ENCODE measurements around the gene RASAL2. TPM values are rescaled to one million over a fixed set of nuclear protein-coding genes. Genes with fewer than 3 reads are reported as not detected.

RASAL2 gene
- total and polyA plus RNA-seq, 2 of the 4 experiments (the other 2 are of a cell fraction): 13.1 to 20.6 TPM

- Histone ChIP-seq H2AK5ac (ENCODE audit: low read depth, low read length) (no peak overlapping the region), H2BK15ac (ENCODE audit: low read depth, low read length) (no peak overlapping the region), H4K5ac (ENCODE audit: low read depth, low read length) (no peak overlapping the region), H4K20me1 (ENCODE audit: insufficient read depth, low read length) (no peaks in the 10 kb centered on the region), H3K56ac (ENCODE audit: extremely low read depth, insufficient read depth, low read length) (no peak overlapping the region), H3K9me3 (ENCODE audit: control insufficient read depth, insufficient read depth, low read length) (no peaks in the 10 kb centered on the region), H3K27ac (ENCODE audit: insufficient read depth, low read length) (no peak overlapping the region), H2BK120ac (ENCODE audit: low read depth, low read length) (no peak overlapping the region), H2AFZ (replicated peaks; ENCODE audit: low read length, poor library complexity) (peak overlapping the region; percentile 14), H3K36me3 (ENCODE audit: control insufficient read depth, insufficient read depth, low read length) (no peaks in the 10 kb centered on the region), H3K4me1 (ENCODE audit: control insufficient read depth, insufficient read depth, low read length) (no peaks in the 10 kb centered on the region), H3K9me1 (ENCODE audit: insufficient read depth, low read length) (no peaks in the 10 kb centered on the region), H4K91ac (ENCODE audit: insufficient read depth, low read depth, low read length) (no peak overlapping the region), H3K4me2 (ENCODE audit: low read depth, low read length) (no peak overlapping the region), H3K27me3 (ENCODE audit: control insufficient read depth, insufficient read depth, low read length) (peaks cover 3% of the 10 kb centered on the region; the same call in 1 of the 2 replicates), H3K23ac (ENCODE audit: low read depth, low read length) (no peak overlapping the region), H3K4ac (ENCODE audit: low read depth, low read length) (no peak overlapping the region), H4K8ac (ENCODE audit: low read depth in 2 of 2, low read length in 2 of 2) (no peak overlapping the region), H3K18ac (ENCODE audit: low read depth, low read length) (no peak overlapping the region), H3K14ac (replicated peaks; ENCODE audit: low read depth, low read length) (no peak overlapping the region), H3K79me1 (ENCODE audit: low read depth in 1 of 2, low read length in 2 of 2) (no peaks in the 10 kb centered on the region), H2AK9ac (replicated peaks; ENCODE audit: low read depth, low read length, poor library complexity) (no peak overlapping the region), H3K4me3 (ENCODE audit: insufficient read depth, low read depth, low read length) (no peak overlapping the region), H2BK20ac (ENCODE audit: low read depth, low read length) (no peak overlapping the region), H2BK5ac (ENCODE audit: low read depth, low read length, poor library complexity, severe bottlenecking) (no peak overlapping the region), H3K9ac (ENCODE audit: low read depth, low read length) (no peak overlapping the region)
- TF ChIP-seq RFX5 (IDR thresholded peaks at IDR 0.05; ENCODE audit: low read depth, low read length) (no peak), MAFK (IDR thresholded peaks at IDR 0.05; ENCODE audit: low read depth, low read length) (no peak), RAD21 (IDR thresholded peaks at IDR 0.05; ENCODE audit: low read length) (no peak), MAZ (IDR thresholded peaks at IDR 0.05; ENCODE audit: borderline replicate concordance, low read depth, low read length) (no peak), MXI1 (IDR thresholded peaks at IDR 0.05; ENCODE audit: borderline replicate concordance, low read depth, low read length) (no peak)
- TF ChIP-seq, protein P1, sequence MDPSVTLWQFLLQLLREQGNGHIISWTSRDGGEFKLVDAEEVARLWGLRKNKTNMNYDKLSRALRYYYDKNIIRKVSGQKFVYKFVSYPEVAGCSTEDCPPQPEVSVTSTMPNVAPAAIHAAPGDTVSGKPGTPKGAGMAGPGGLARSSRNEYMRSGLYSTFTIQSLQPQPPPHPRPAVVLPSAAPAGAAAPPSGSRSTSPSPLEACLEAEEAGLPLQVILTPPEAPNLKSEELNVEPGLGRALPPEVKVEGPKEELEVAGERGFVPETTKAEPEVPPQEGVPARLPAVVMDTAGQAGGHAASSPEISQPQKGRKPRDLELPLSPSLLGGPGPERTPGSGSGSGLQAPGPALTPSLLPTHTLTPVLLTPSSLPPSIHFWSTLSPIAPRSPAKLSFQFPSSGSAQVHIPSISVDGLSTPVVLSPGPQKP (IDR thresholded peaks at IDR 0.05; ENCODE audit: borderline replicate concordance, low read depth, low read length): no peak
- ATAC-seq (ENCODE audit: low read depth): no peak
- no peak for DNase-seq
- dilution Hi-C loops (cut with HindIII; ENCODE audit: low sequenced_read_pairs, unreplicated experiment): no loop called here
- ChIA-PET CTCF (no interaction called here), POLR2A (ENCODE audit: unreplicated experiment) (no interaction called here)
- no TSS peak for BruUV-seq (replicated peaks)
- intact Hi-C loops (cut with micrococcal nuclease): loop anchor here (10.0 kb wide), 1 partner anchor 540 kb away; no protein-coding TSS in a partner anchor
- in situ Hi-C loops (cut with MboI; ENCODE audit: low sequenced_read_pairs): no loop called here
- WGBS, 2 experiments (ENCODE audit: extremely low coverage in 2 of 2, insufficient read length in 1 of 2): 87% methylated on average over 10 of the region's 13 CpGs; no CpG with 5 or more reads in 1 of the 2 experiments
Measured at GRCh38 chr1:178494569-178494971, 400.7 kb downstream of the RASAL2 start.
